ENCODE results near the gene LRRC38.

Gene LRRC38

GRCh38 chr1:13516606-13517005, 2.8 kb upstream of the LRRC38 start:
- no peak for DNase-seq

GRCh38 chr1:13514821-13515220, 1.0 kb upstream of the LRRC38 start:
- no peak for DNase-seq

GRCh38 chr1:13513063-13513894, 524 bp downstream of the LRRC38 start:
- no peak for DNase-seq

- DNase-seq, result no peak
Measured at GRCh38 chr1:13512472-13512871, 1.3 kb downstream of the LRRC38 start.

GRCh38 chr1:13510499-13510898, 3.3 kb downstream of the LRRC38 start:
- no peak for DNase-seq

- DNase-seq, result no peak
Measured at GRCh38 chr1:13507075-13507474, 6.7 kb downstream of the LRRC38 start.

GRCh38 chr1:13505020-13505419, 8.8 kb downstream of the LRRC38 start:
- DNase-seq, result no peak

GRCh38 chr1:13500806-13501205, 13.0 kb downstream of the LRRC38 start:
- DNase-seq, result no peak

GRCh38 chr1:13499422-13499821, 14.4 kb downstream of the LRRC38 start:
- no peak for DNase-seq

- DNase-seq, result no peak
Measured at GRCh38 chr1:13498553-13498952, 15.2 kb downstream of the LRRC38 start.

- DNase-seq, result no peak
Measured at GRCh38 chr1:13495186-13495585, 18.6 kb downstream of the LRRC38 start.

GRCh38 chr1:13494712-13495111, 19.1 kb downstream of the LRRC38 start:
- no peak for DNase-seq

GRCh38 chr1:13494025-13494424, 19.8 kb downstream of the LRRC38 start:
- DNase-seq, result no peak

GRCh38 chr1:13492711-13493110, 21.1 kb downstream of the LRRC38 start:
- DNase-seq, result no peak

- DNase-seq, result no peak
Measured at GRCh38 chr1:13487957-13488356, 25.8 kb downstream of the LRRC38 start.

- DNase-seq, result no peak
Measured at GRCh38 chr1:13487143-13487868, 26.5 kb downstream of the LRRC38 start.

GRCh38 chr1:13483946-13484345, 29.9 kb downstream of the LRRC38 start:
- DNase-seq, result no peak

GRCh38 chr1:13482600-13482999, 31.2 kb downstream of the LRRC38 start:
- no peak for DNase-seq

GRCh38 chr1:13479171-13479856, 34.5 kb downstream of the LRRC38 start:
- no peak for DNase-seq

GRCh38 chr1:13478692-13479091, 35.1 kb downstream of the LRRC38 start:
- no peak for DNase-seq

GRCh38 chr1:13469343-13469742, 44.5 kb downstream of the LRRC38 start:
- DNase-seq, result no peak

- DNase-seq, result no peak
Measured at GRCh38 chr1:13465515-13465914, 48.3 kb downstream of the LRRC38 start.

- DNase-seq, result no peak
Measured at GRCh38 chr1:13462682-13463081, 51.1 kb downstream of the LRRC38 start.

GRCh38 chr1:13461977-13462376, 51.8 kb downstream of the LRRC38 start:
- no peak for DNase-seq

Measured in NCI-H774 (cell line).